ENCODE data around the gene MYO15B.

DNA sequence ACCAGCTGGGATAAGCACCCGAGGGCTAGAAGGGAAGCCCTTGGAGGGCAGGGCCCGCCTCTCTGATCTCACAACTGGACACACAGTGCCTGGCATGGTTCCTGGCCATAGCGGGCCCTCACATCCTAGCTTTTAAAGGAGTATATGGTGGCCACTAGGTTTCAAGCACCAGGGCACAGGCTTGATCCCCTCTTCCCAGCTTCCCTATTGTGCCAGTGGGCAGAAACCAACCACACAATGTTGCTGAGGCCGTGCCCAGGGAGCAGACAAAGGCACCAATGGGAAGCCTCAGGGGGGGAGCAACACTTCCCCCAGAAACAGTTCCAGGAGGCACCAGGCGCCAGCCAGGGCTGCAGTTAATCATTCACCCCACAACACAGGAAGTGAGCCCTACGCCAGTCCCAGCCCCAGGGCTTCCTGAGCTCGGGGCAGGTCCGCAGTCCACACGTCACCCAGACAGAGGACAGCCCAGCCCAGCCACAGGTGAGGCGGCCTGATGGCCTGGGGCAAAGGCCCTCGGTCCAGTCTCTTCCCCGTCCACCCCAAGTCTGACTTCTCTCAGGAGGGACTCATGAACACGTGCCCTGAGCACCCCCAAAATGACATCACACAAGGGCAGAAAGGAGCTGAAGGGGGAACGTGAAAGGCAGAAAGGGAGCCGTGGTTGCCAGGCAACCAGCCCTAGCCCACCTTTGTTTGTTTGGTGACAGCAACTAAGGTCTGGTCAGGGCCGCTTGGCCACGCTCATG is 58.5 kb downstream of the MYO15B start:
- TF ChIP-seq CTCF (IDR thresholded peaks at IDR 0.05 in 2 of 3, conservative IDR thresholded peaks at IDR 0.05 in 1 of 3; ENCODE audit: borderline replicate concordance in 1 of 3, insufficient read depth in 1 of 3, low read depth in 2 of 3, low read length in 2 of 3) (no peak), EZH2 (IDR thresholded peaks at IDR 0.05) (no peak), RAD21 (IDR thresholded peaks at IDR 0.05; ENCODE audit: low read depth) (no peak)

Data from HCT116 (cell line).